HG03108 (cell line): ENCODE measurements around the gene MAGI1.

ENCODE experiments used
- ATAC-seq: cut with Tn5 transposase; IDR thresholded peaks from one replicate; pipeline ENCODE4 v1.9.1; 2021; ENCODE audit warnings: moderate library complexity; ENCODE audit not compliant: unreplicated experiment

The MAGI1 gene

DNA sequence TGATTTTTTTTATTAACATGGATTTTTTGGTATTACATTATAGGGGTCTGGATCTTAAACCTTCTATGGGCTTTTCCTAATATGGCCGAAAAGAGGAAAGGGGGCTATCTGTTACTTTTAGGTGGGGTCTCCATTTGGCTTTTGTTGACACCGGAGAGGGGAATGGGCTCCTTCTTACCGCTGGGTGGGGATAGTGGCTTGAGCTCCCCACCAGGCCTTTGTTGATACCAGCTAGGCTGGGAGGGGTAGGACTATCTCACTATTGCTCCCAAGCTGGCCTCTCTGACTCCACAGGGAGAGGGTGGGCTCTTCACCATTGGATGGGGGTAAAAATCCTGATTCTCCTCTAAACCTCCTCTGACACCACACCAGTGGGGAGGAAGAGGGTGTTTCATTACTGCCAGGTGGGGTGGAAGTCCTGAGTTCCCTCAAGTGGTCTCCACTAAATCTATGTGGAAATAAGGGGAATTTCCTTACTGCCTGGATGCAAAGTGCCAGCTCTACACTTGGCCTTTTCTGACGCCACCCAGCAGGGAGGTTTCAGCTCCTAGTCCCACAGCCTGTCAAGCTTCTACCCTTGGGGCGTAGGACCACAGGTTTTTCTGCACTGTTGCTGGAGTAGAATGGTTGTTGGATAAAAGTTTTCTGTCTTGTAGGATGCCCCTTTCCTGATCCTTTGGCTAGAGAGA, 572.3 kb downstream of the MAGI1 start:
- ATAC-seq = no peak

DNA sequence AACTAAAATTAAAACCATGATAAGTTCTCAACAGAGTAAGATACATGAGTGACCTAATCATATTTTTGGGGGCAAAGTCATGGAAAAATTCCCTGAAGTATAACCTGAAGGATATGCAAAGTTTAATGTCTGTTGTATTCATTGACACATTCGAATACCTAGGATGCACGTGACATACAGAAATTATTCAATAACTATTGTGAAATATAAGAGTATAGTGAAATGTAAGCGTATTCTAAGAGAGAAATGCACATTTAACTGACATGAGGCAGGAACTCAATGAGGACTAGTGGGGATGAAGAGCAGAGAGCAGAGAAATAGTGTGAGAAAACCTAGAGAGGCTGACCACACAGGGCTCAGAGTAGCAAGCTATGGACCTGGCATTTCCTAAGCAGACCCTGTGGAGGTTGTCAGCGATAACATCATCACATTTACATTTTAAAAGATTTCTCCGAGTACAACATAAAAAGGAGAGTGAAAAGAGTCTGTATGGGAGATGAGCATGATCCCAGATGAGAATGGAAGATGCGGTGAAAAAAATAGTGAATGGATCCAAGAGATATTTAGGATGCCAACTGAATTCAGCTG, 588.8 kb downstream of the MAGI1 start:
- ATAC-seq = no peak

DNA sequence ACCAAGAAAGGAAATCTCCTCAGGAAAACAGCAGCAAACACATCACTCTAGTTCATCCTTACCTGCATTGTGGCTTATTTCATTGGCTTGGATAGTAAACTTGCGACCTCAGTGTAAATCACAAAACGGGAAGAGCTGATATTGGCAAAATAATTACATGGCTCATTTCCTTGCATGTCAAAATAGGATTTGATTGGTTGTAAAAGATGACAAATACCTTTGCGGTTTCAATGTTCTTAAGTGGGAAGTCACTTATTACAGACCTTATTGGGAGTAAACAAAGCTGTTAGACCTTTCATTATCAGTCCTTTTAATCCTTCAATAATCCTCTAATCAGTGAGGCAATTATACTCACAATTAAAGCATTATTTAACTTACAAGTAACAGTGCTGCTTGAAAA, 590.6 kb downstream of the MAGI1 start:
- no peak for ATAC-seq

DNA sequence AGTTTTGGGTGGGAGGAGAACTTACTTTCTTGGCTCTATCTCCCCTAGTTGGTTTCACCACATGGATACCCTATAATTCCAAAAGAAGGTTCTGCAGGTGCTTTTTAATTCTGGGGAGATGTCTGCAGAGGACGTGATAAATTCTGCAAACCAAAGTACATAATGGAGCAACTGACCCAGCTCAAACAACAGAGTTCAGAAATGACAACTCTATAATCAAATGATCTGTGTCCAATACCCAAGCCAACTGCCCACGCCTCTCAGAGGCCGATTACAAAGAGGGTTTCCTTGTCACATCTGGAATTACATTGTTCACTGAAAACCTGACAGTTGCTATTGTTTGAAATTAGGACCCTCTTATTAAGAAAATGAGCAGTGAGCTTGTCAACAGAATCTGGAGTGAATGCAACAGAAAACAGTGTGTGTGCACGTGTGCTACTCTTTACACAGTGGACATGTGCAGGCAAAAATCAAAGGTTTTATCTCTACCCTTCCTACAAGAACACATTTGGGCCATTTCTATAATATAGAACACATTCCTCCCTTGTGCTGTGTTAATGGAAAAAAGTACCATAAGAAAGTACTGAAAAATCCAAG, 593.0 kb downstream of the MAGI1 start:
- ATAC-seq = no peak

DNA sequence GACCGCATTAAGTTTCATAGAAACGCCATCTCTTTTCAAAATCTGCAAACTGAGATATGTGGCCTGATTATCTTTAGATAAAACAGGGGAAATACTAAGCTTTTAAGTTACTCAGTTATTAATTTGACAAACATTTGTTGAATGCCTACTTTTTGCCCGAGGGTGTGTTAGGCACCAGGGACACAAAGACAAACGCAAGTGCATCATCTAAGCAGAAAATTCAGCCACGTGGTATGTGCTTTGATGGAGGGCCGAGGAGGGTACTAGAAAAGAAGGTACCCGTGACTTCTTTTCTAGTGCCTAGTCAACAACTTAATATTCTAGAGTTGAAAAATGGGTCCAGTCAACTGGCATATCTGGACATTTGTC, 594.3 kb downstream of the MAGI1 start:
- ATAC-seq = no peak

DNA sequence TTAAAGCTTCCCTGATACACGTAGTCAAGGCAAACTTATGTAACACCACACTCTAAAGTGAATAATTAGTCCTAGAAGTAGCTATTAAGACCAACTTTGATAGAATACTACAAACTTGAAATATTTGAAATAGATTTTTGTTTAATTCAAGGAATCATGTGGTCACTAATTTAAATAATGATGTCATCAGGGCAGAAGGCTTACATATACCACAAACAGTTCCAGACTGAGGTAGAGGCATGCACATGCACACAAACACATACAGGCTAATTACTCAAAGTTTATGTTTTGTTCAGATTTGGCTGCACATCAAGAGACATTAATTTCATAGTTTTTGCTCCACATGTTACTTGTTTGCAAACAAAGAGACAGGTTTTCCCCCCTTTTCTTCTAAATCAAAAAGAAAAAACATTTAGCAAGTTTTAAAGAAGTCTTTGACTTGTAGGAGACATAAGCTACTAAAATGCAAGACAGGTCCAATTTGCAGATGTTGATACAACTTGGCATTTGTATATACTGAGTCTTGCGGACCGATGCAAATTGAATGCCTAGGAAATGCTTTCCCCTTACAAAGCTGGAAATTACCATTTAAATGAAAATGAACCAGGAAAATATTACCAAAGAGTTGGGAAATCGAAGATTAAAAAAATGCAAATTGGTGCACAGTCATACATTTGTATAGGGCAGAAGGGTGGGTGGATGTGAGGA, 594.8 kb downstream of the MAGI1 start:
- no peak for ATAC-seq

DNA sequence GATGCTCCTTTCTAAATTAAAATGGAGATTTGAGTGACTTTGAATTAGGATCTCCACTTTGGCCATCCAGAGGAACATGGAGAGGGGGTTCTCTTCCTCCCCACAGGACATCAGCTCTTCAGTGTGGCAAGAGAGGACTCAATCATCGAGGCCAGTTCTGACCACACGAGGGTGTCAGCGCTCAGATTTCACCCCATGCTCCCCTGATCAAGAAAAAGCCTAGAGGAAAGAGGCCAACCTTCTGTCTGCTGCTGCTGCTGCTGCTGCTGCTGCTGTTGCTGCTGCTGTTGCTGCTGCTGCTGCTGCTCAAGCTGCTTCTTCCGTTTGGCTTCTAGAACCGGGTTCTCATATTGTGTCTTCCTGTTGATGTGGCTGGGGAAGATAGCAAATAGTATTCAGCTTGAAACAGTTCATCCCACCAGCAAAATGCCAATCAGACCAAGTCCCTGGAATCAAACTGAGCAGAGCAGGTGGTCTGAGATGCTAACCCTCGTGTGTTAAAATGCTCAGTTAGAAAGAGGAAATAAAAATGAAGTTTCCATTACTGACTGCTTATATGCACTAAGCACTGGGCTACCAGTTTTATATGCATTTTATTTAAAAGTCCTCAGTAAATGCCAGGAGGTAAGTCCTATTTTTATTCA, 599.0 kb downstream of the MAGI1 start:
- no peak for ATAC-seq

DNA sequence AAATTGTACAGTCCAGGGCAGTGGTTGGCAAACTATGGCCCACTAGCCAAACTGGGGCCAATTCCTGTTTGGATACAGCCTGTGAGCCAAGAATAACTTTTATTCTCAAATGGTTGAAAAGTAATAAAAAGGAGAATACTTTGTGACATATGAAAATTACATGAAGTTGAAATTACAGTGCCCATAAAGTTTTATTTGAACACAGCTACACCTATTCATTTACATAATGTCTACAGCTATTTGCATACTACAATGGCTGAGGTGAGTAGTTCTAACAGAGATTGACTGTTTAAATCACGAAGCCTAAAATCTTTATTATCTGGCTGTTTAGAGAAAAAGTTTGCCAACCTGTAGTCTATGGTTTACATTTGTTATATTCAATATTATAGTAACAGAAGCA, 600.1 kb downstream of the MAGI1 start:
- no peak for ATAC-seq

DNA sequence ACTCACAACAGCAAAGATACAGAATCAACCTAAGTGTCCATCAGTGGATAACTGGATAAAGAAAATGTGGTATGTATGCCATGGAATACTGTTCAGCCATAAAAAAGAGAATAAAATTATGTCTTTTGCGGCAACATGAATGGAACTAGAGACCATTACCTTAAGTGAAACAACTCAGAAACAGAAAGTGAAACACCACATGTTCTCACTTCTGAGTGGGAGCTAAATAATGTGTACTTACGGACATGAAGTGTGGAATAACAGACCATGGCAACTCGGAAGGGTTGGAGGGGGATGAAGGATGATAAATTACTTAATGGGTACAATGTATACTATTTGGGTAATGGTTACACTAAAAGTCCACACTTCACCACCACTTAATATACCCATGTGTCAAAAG, 600.6 kb downstream of the MAGI1 start:
- ATAC-seq = no peak

DNA sequence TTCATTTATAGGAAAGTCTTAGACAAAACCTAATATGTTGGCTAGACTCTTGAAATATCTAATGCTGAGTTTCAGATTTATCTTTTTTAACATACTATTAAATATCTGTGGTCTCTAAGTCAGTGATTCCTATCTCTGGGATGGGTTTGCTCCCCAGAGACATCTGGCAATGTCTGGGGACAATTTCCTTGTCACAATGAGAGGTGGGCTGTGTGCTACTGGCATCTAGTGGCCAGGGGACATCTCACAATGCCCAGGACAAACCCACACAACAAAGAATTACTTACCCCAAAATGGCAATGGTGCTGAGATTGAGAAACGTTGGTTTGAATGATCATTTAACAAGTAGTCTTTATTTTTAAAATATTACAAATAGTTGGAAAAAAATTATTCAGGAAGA, 602.1 kb downstream of the MAGI1 start:
- ATAC-seq = no peak

DNA sequence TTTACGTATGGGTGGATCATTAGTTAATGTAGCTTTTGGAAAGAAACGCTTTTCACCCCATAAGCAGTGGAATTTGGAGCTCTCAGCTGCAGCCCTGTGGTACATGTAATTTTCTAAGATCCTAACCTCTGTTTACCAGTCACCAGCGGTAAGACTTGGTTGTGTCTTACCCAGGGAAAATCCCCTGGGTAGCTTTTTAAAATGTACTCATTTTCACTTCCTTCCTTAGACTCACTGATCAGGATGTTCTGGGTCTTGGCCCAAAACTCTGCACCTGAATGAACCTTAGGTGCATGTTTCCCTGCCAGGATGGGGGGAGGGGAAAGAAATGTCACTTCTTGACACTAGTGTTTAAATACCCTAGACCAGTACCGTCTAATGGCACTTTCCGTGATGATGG, 605.2 kb downstream of the MAGI1 start:
- no peak for ATAC-seq

DNA sequence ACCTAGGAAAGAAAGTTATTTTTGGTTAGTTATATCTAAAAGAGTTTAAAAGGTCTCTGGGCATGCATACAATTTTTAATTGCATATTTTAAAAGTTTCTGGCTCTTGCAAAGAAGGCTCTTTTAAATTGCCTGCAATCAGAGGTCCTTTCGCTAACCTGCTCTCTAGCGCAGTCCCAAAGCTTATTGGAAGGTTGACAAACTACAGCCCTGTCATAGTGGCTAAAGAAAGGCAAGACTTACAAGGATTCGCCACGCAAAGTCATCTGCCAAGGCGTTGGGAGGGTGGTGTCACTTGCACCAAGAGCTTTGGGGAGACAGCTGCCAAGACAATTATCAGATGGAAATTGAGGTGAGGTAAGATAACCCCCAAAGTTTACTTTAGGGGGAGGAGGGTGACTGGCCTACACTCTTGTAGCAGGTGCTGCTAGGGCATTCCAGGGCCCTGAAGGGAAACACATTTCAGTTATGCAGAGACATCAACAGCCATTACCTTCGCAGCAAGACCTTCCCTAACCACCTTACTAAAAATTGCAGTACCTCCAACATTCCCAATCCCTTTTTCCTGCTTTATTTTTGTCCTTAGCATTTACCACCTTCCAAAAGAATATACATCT, 606.2 kb downstream of the MAGI1 start:
- ATAC-seq = no peak

DNA sequence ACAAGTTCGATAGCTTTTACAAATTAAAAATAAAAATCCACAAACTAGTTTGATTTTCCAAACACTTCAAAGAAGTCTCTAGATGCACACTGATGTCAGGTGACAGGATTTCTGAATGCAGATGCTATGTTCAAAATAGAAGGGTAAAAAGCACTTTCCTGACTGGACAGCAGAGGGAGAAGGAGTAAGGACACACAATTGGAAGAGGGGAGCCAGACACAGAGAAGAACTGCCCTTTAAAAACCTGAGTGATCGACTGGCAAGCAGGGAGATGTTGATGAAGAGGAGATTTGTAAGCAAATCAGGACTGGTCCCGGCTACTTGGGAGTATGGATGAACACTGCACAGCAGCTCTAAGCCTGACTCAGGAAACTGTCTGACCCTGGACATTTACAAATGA, 612.8 kb downstream of the MAGI1 start:
- no peak for ATAC-seq

DNA sequence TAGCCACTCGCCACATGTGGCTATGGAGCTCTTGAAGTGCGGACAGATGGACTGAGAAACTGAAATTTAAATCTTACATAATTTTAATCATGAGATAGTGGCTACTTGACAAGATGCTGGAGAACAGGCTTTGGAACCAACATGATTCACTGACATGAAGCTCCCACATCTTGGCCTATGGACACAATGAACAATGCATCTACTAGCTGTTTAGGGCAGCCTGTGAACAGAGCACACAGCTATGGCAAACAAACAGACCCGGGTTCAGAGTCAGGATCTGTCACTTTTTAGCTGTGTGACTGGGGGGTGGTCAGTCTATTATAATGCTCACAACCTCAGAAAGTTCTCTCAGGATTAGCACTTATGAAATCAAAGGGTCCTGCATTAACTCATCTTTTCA, 616.6 kb downstream of the MAGI1 start:
- no peak for ATAC-seq

DNA sequence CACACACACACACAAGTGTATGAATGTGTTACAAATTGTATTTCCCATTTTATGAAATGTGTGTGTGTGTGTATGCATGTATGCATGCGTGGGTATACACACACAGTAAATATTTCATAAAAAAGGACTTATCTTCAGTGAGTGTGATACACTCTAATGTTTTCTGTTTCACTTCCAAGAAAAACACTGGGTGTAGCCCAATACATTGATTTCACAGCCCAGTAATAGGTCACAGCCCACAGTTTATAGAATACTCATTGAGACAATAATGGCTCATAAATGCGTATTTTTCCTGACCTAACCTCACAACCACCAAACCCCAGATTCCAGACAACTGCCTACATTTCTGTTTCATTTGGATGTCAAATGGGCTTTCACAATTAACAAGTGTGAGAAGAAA, 619.5 kb downstream of the MAGI1 start:
- ATAC-seq = no peak

DNA sequence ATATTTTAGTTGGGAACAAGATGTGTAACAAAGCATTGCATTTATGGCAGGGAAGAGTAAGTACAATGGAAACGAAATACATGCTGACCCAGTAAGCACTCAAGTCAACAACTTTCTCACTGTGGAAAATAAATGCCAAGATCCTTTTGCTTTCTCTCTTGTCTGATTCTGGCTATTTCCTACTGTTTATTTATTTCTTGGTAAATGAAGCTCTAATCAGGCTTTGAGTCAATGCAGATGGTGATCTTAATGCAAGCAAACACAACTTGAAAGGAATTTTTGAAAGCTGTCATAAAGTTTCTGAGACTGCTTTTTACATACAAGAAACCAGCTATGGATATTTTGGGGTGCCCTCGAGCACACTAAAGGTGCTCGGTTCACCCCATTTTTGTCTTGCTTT, 624.8 kb downstream of the MAGI1 start:
- ATAC-seq = no peak

DNA sequence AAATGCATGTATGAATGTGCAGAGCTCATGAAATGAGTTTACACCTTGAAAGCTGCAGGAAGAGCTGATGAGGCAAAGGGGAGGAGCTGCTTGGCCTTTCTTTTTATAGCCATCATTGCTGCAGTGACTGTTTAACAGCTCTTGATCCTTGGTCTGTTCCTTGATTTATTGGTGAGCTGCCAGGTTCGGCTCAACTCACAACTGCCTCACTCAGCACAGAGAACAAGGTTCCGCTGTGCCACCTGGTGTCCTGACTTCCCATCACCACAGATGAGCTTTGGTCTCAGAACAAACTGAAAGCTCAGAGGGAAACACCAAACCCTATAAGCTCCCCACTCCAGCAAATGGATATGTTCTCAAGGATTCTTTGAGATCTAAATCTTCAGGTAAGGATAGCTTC, 626.1 kb downstream of the MAGI1 start:
- ATAC-seq = no peak

DNA sequence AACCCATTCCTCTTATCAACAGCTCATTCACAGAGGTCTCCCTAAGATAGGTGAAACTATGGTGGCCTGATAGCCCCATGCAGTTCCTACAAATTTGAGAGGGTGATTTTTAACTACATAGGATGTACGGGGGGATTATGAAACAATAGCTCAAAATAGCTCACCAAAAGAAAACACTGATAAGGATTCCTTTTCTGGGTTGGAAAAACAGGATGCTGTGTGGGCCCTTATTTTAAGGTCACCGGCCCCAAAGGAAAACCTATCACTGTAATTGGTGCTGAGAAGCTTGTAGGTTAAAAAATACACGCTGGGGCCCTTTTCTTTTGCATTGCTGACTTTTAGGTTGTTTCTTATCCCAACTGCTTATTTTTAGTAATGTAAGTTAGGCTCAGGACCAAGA, 627.4 kb downstream of the MAGI1 start:
- ATAC-seq = no peak

DNA sequence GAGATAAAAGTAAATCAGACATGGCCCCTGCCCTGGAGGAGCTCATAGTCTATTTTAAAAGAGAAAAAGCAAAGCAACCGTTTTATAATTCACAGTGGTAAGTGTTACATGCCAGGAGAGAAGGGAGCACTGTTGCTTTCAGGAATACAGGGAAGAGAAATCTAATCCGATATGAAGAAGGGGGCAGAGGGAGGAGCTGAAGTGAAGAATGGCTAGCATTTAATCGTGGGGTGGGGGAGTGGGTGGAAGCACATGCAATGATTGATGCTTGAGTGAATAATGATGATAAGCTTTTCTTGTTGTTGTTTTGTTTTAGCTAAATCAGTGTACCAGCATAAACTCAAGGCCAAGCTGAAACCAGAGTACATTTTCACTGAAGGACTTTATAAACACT, 629.5 kb downstream of the MAGI1 start:
- ATAC-seq = no peak

DNA sequence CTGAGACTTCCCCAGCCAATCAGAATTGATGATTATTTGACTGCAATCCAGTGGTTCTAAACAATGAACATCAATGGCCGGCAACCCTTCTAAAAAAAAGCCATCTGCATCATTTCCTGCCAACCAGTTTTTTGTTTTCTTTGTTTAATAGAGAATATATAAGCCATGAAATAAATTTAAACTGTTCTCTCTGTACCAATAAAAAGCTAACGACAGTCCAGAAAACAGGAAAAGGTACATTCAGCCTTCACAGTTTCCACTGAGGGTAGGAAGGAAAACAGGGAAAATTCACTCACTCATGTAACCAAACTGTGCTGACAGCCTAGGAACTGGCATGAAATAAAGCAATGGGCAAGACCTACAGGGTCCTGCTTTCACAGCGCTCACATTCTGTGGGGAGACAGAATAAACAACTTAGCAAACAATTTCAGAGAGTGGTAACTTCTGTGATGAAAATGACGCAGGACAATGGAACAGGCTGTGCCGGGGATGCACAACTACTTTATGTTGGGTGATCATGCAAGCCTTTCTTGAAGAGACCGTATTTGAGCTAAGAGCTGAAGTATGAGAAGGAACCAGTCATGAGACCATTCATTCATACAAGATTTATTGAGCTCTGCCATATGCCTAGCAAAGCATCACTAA, 630.1 kb downstream of the MAGI1 start:
- ATAC-seq = no peak

DNA sequence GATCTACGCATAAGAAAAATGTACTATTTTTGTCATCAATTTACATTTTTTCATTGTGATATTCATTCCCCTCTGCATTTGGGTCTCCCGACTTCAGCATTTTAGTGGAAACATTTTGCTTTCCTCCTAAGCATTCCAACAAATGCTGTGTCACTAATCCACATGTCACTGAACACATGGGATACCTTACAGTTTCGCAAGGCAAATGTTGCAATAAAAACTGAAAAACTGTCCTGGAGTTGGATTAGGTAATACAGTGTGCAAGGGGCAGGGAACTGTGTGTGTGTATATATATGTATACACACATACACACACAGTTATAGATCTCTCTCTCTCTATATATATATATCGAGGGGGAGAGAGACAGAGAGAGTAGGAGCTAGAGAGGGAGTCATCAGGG, 632.2 kb downstream of the MAGI1 start:
- ATAC-seq = no peak
